D721Med (cell line): ENCODE measurements around the gene LGALS4.
"Not testable (repeated sequence)": the region's sequence is repeated elsewhere in the genome, so short reads cannot be mapped to it uniquely, and the experiment has no call there.

Experiments used
- DNase-seq: peaks from one replicate; pipeline ENCODE4 v3.0.0; 2011; ENCODE audit warnings: low spot score; ENCODE audit not compliant: insufficient read length
- FAIRE-seq: peaks from 2 replicates; lab custom pipeline; 2011; peaks lifted over from hg19 to GRCh38; lab: Jason Lieb, UNC
- CTCF ChIP-seq: IDR thresholded peaks from 2 replicates; pipeline ENCODE4 v1.5.1; 2012; ENCODE audit warnings: mild to moderate bottlenecking, control low read depth; ENCODE audit not compliant: insufficient read depth; ENCODE audit errors: missing control alignments

The LGALS4 gene

GRCh38 chr19:38806371-38806770, 6.4 kb downstream of the LGALS4 start:
- FAIRE-seq = no peak
- no peak for TF ChIP-seq CTCF
- DNase-seq = no peak

GRCh38 chr19:38805180-38805579, 7.6 kb downstream of the LGALS4 start:
- FAIRE-seq (no peak), DNase-seq (no peak)
- TF ChIP-seq CTCF = no peak

- no peak for TF ChIP-seq CTCF
- DNase-seq = no peak
- no peak for FAIRE-seq
Measured at GRCh38 chr19:38803543-38803942, 9.2 kb downstream of the LGALS4 start.

GRCh38 chr19:38801359-38802095, 11.2 kb downstream of the LGALS4 start:
- TF ChIP-seq CTCF = no peak
- FAIRE-seq (no peak), DNase-seq (no peak)

- TF ChIP-seq CTCF = no peak
- FAIRE-seq (no peak), DNase-seq (no peak)
Measured at GRCh38 chr19:38800577-38801347, 12.0 kb downstream of the LGALS4 start.

GRCh38 chr19:38799104-38799503, 13.6 kb downstream of the LGALS4 start:
- DNase-seq = no peak
- no peak for TF ChIP-seq CTCF
- FAIRE-seq = no peak

- not testable (repeated sequence) for FAIRE-seq, DNase-seq
Measured at GRCh38 chr19:38797781-38798180, 15.0 kb downstream of the LGALS4 start.
